ENCODE measurements around the gene NRARP. TPM values are rescaled to one million over a fixed set of nuclear protein-coding genes. Genes with fewer than 3 reads are reported as not detected.

NRARP gene
- total and polyA plus RNA-seq, 2 of the 13 experiments (the other 11 are each of a cell fraction or from before 2014, with no cell fraction given): 0.22 to 0.46 TPM

- TF ChIP-seq HMGXB3 (CRISPR knock-in tag; IDR thresholded peaks at IDR 0.05; ENCODE audit: borderline replicate concordance) (no peak), ZBTB7A (CRISPR knock-in tag; IDR thresholded peaks at IDR 0.05) (peak; percentile 31; the same call in 1 of the 2 replicates), FIP1L1 (IDR thresholded peaks at IDR 0.05; ENCODE audit: borderline replicate concordance, insufficient read depth, low read depth, low read length) (no peak), ZNF432 (CRISPR knock-in tag; IDR thresholded peaks at IDR 0.05; ENCODE audit: borderline replicate concordance) (no peak), MXD1 (CRISPR knock-in tag; IDR thresholded peaks at IDR 0.05) (peak; percentile 47; the same call in 1 of the 2 replicates), ZNF180 (CRISPR knock-in tag; IDR thresholded peaks at IDR 0.05; ENCODE audit: borderline replicate concordance, low read depth) (no peak), ZNF572 (CRISPR knock-in tag; IDR thresholded peaks at IDR 0.05) (no peak), ZBTB7B (CRISPR knock-in tag; IDR thresholded peaks at IDR 0.05) (no peak), ZNF660 (CRISPR knock-in tag; IDR thresholded peaks at IDR 0.05; ENCODE audit: borderline replicate concordance, low read depth) (no peak), ZNF17 (CRISPR knock-in tag; IDR thresholded peaks at IDR 0.05) (no peak), ZNF234 (CRISPR knock-in tag; conservative IDR thresholded peaks at IDR 0.05) (no peak), ZNF800 (CRISPR knock-in tag; IDR thresholded peaks at IDR 0.05) (no peak), ZUFSP (CRISPR knock-in tag; IDR thresholded peaks at IDR 0.05; ENCODE audit: borderline replicate concordance) (no peak), LCORL (IDR thresholded peaks at IDR 0.05) (no peak), LCORL (CRISPR knock-in tag; IDR thresholded peaks at IDR 0.05) (0 out of 2 replicates have a peak, but pooled peaks have one; percentile 66), TGIF2 (CRISPR knock-in tag; IDR thresholded peaks at IDR 0.05) (peak; percentile 81; the same call in 1 of the 2 replicates), ZNF761 (CRISPR knock-in tag; conservative IDR thresholded peaks at IDR 0.05) (no peak), RXRA (CRISPR knock-in tag; IDR thresholded peaks at IDR 0.05) (peak; percentile 31; the same call in 1 of the 2 replicates), TBX2 (CRISPR knock-in tag; IDR thresholded peaks at IDR 0.05; ENCODE audit: borderline replicate concordance) (peak; percentile 23; the same call in 1 of the 2 replicates), MED13 (CRISPR knock-in tag; IDR thresholded peaks at IDR 0.05) (no peak), ZNF788 (CRISPR knock-in tag; IDR thresholded peaks at IDR 0.05; ENCODE audit: borderline replicate concordance) (no peak)
Measured at GRCh38 chr9:137250329-137251193, 51.5 kb downstream of the NRARP start (continued).
